Measurements from ENCODE around the gene HMOX2.

DNA sequence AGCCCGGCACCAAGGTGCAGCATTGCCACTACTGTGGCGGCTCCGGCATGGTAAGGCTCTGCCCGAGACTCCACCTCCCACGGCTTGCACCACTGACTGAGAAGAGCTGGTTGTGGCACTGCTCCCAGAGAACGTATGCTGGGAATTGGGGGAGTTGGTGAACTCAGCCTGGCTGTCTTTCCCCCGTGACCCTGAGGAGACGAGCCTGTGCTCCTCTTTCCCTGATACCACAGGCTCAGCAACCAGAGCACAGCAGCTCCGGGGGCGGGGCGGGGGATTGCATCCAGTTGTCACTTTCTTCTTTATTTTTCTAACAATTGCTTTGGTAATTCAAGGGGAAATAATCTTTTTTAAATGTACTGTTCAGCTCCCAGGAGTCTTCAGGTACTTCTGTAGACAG lies 33.8 kb upstream of the HMOX2 start:
- TF ChIP-seq, protein P1, sequence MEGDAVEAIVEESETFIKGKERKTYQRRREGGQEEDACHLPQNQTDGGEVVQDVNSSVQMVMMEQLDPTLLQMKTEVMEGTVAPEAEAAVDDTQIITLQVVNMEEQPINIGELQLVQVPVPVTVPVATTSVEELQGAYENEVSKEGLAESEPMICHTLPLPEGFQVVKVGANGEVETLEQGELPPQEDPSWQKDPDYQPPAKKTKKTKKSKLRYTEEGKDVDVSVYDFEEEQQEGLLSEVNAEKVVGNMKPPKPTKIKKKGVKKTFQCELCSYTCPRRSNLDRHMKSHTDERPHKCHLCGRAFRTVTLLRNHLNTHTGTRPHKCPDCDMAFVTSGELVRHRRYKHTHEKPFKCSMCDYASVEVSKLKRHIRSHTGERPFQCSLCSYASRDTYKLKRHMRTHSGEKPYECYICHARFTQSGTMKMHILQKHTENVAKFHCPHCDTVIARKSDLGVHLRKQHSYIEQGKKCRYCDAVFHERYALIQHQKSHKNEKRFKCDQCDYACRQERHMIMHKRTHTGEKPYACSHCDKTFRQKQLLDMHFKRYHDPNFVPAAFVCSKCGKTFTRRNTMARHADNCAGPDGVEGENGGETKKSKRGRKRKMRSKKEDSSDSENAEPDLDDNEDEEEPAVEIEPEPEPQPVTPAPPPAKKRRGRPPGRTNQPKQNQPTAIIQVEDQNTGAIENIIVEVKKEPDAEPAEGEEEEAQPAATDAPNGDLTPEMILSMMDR (conservative IDR thresholded peaks at IDR 0.05): no peak
- TF ChIP-seq ZFX (IDR thresholded peaks at IDR 0.05): no peak
